Gastrocnemius medialis (tissue), 4 donors: Measurements from ENCODE around the gene CAMSAP1. TPM values are rescaled to one million over a fixed set of nuclear protein-coding genes. Genes with fewer than 3 reads are reported as not detected.

Experiments
- ATAC-seq, 2 donors: fragments of 150-250 bp; one replicate each; pipeline ENCODE4 v1.9.1; 2016
- DNase-seq, 2 donors: peaks; one replicate each; pipeline ENCODE4 v3.0.0-alpha.2; 2019
- H3K27ac ChIP-seq, 4 donors: fragments of 200-600 bp; sonication (generic); 1 replicate in 1 of 4; 2 replicates in 3 of 4; pipeline ENCODE4 v1.5.1; 2016 to 2018; ENCODE audit warnings: mild to moderate bottlenecking in 2 of 4, moderate library complexity in 1 of 4
- H3K27me3 ChIP-seq, 3 donors: fragments of 200-600 bp; sonication (generic) in 2 of 3; 1 replicate in 1 of 3; 2 replicates in 2 of 3; pipeline versions ENCODE4 v1.5.1 to v1.6.0; 2016 to 2019; ENCODE audit warnings: mild to moderate bottlenecking in 1 of 3, moderate library complexity in 1 of 3
- H3K36me3 ChIP-seq, 2 donors: fragments of 200-600 bp; sonication (generic) in 1 of 2; one replicate each; pipeline ENCODE4 v1.5.1; 2017 to 2018
- H3K4me1 ChIP-seq, 2 donors: fragments of 200-600 bp; sonication (generic) in 1 of 2; one replicate each; pipeline ENCODE4 v1.5.1; 2016 to 2017; ENCODE audit warnings: mild to moderate bottlenecking in 2 of 2
- H3K4me3 ChIP-seq, 4 donors: fragments of 200-600 bp; sonication (generic) in 3 of 4; 1 replicate in 1 of 4; 2 replicates in 3 of 4; pipeline ENCODE4 v1.5.1; 2016 to 2019; ENCODE audit warnings: mild to moderate bottlenecking in 2 of 4
- H3K9me3 ChIP-seq, 3 donors: fragments of 200-600 bp; sonication (generic) in 2 of 3; 1 replicate in 1 of 3; 2 replicates in 2 of 3; pipeline ENCODE4 v1.5.1; 2016 to 2019
- POLR2A ChIP-seq, 2 donors: fragments of 450-650 bp; IDR thresholded peaks; one replicate each; pipeline ENCODE4 v1.6.1; 2017; ENCODE audit warnings: antibody characterized with exemption in 2 of 2, mild to moderate bottlenecking in 2 of 2, moderate library complexity in 2 of 2
- in situ Hi-C, 4 donors: fragments of 200-750 bp; cut with MboI; loops; one replicate each; pipeline versions ENCODE4 v1.15.0 to v1.8.0; 2017; ENCODE audit warnings: low sequenced_read_pairs in 4 of 4
- intact Hi-C: fragments of 100-400 bp; cut with DNase I; formaldehyde crosslinking; loops from one replicate; pipeline ENCODE4 v1.15.1; 2023; ENCODE audit warnings: low total_unique reads
- total RNA-seq, 4 donors: library from RNA; depleted of rRNA; stranded (reverse); fragments of >200 nt; gene quantifications; one replicate each; pipeline versions ENCODE4 v1.1.0 to v1.2.3, GENCODE V29; 2016
- TF ChIP-seq, protein P1 (sequence below), 5 experiments: fragments of 450-650 bp in 3 of 5; fragments of 200-600 bp in 2 of 5; sonication (generic) in 2 of 5; IDR thresholded peaks in 4 of 5; conservative IDR thresholded peaks in 1 of 5; 1 replicate in 4 of 5; 2 replicates in 1 of 5; pipeline ENCODE4 v1.5.1; 2016 to 2019; ENCODE audit warnings: antibody characterized with exemption in 5 of 5, mild to moderate bottlenecking in 3 of 5, moderate library complexity in 3 of 5

CAMSAP1 gene
- total RNA-seq, 4 donors from 2014 or later = 54.8 to 94.9 (median 82.9) TPM

DNA sequence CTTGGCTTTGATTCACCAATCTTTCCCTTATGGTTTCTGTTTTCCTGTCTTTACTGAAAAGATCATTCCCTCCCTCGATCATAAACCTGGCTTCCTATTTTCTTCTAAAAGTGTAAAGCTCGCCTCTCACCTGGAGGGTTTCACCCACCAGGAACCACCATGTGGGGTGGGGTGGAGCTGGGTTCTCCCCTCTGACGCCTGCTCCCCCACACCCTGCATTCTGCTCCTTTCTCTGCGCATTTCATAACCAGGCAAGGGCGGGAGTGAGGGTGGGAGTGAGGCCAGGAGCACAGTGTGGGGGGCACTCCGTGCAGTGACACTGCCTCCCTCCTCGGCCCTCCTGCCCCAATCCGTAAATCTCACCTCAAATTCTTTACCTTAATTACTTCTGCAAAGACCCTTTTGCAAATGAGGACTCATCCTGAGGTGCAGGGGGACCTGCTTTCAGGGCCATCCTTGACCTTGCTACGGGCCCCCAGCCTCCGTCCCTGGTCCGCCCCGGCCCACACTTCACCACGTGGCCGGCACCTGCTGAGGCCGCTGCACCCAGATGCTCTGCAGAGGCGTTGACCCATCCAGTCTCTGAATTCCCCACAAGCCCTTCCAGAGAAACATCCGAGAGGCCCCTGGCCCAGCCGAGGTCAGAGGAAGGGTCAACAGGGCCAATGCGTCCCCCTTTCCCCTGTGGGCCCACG is 146.0 kb downstream of the CAMSAP1 start:
- intact Hi-C loops (no loop called here), in situ Hi-C loops (no loop called here)
- no peaks in the 10 kb centered on the region for H3K36me3 ChIP-seq
- H3K27ac ChIP-seq = no peak overlapping the region
- H3K27me3 ChIP-seq = no peaks in the 10 kb centered on the region
- peaks cover 9 to 11% of the 10 kb centered on the region in 2 donors for H3K4me1 ChIP-seq
- ATAC-seq (no peak), DNase-seq (no peak)
- TF ChIP-seq, protein P1, sequence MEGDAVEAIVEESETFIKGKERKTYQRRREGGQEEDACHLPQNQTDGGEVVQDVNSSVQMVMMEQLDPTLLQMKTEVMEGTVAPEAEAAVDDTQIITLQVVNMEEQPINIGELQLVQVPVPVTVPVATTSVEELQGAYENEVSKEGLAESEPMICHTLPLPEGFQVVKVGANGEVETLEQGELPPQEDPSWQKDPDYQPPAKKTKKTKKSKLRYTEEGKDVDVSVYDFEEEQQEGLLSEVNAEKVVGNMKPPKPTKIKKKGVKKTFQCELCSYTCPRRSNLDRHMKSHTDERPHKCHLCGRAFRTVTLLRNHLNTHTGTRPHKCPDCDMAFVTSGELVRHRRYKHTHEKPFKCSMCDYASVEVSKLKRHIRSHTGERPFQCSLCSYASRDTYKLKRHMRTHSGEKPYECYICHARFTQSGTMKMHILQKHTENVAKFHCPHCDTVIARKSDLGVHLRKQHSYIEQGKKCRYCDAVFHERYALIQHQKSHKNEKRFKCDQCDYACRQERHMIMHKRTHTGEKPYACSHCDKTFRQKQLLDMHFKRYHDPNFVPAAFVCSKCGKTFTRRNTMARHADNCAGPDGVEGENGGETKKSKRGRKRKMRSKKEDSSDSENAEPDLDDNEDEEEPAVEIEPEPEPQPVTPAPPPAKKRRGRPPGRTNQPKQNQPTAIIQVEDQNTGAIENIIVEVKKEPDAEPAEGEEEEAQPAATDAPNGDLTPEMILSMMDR (IDR thresholded peaks at IDR 0.05 in 4 of 5, conservative IDR thresholded peaks at IDR 0.05 in 1 of 5) = no peak
- TF ChIP-seq POLR2A (IDR thresholded peaks at IDR 0.05) = no peak
- H3K4me3 ChIP-seq = no peak overlapping the region
- no peaks in the 10 kb centered on the region for H3K9me3 ChIP-seq

DNA sequence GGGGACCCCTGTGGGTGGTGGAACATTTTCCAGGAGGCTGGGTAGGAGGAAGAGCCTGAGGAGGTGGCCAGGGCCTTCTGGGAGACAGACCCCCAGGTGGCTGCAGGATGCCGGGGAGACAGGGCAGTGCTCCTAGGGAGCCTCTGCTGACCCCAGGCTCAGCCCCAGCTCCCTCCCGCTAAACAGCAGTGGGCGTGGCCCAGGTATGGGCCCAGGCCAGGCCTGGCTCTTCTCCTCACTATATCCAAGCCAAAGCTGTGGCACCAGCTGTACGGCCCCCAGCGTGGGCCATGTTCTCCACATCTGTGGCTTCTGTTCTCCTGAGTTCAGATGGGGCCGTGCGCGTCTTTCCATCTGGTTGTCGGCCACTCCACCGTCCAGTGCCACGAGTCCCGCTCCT is 146.9 kb downstream of the CAMSAP1 start:
- no peak for ATAC-seq
- no peak overlapping the region for H3K4me3 ChIP-seq
- intact Hi-C loops = no loop called here
- H3K27ac ChIP-seq = no peak overlapping the region
- no peaks in the 10 kb centered on the region for H3K27me3 ChIP-seq
- in situ Hi-C loops = no loop called here
- H3K4me1 ChIP-seq = peaks cover 9 to 11% of the 10 kb centered on the region in 2 donors
- no peaks in the 10 kb centered on the region for H3K9me3 ChIP-seq
- no peak for DNase-seq
- TF ChIP-seq POLR2A (IDR thresholded peaks at IDR 0.05) = no peak
- no peaks in the 10 kb centered on the region for H3K36me3 ChIP-seq

DNA sequence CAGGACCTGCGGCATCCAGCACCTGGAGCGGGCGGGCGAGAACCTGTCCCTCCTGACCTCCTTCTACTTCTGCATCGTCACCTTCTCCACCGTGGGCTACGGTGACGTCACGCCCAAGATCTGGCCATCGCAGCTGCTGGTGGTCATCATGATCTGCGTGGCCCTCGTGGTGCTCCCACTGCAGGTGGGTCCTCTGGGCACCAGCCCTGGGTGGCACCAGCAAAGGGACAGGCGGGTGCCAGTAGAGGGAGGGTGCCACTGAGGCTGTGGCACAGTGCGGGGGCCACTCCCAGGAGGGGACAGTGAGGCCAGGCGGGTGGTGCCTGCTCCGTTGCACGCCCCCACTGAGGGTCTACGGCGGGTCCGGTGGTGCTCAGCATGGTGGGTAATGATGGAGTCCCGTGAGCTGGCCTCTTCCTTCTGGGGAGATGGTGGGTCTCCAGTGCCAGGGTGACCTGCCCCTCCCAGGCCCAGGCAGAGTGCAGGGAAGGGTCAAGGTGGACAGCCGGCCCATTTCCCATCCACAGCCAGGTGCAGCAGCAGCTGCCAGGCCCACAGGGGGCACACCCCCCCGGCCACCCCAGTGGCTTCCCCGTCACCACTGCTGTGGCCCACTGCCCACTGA is 147.6 kb downstream of the CAMSAP1 start:
- Histone ChIP-seq H3K4me1 (peaks cover 9 to 11% of the 10 kb centered on the region in 2 donors), H3K36me3 (no peaks in the 10 kb centered on the region), H3K9me3 (no peaks in the 10 kb centered on the region), H3K27me3 (no peaks in the 10 kb centered on the region), H3K4me3 (no peak overlapping the region), H3K27ac (no peak overlapping the region)
- DNase-seq (no peak), ATAC-seq (no peak)
- TF ChIP-seq POLR2A (IDR thresholded peaks at IDR 0.05) = no peak
- TF ChIP-seq, protein P1 (IDR thresholded peaks at IDR 0.05 in 4 of 5, conservative IDR thresholded peaks at IDR 0.05 in 1 of 5) = no peak
- intact Hi-C loops (no loop called here), in situ Hi-C loops (no loop called here)

DNA sequence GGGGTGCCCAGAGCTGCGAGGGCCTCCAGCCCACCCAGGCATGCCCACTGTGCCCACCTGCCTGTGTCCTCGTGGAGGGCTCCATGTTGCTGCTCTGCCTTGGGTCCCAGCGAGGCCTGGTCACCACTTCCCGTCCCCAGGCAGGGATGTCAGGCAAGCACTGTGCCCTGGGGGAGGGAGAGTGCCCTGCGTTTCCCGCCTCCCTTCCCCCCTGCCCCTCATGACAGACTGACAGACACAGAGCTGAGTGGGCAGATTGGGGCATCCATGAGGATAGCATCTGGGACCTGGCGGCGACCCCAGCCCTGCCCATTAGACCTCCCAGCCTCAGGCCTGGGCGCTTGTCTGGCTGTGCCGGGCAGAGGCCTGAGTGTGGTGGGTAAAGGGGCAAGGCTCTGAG is 148.5 kb downstream of the CAMSAP1 start:
- Histone ChIP-seq H3K36me3 (no peaks in the 10 kb centered on the region), H3K27ac (no peak overlapping the region), H3K4me1 (peaks cover 9 to 11% of the 10 kb centered on the region in 2 donors), H3K4me3 (no peak overlapping the region), H3K27me3 (no peaks in the 10 kb centered on the region), H3K9me3 (no peaks in the 10 kb centered on the region)
- intact Hi-C loops (no loop called here), in situ Hi-C loops (no loop called here)
- DNase-seq = no peak
- no peak for TF ChIP-seq POLR2A (IDR thresholded peaks at IDR 0.05)
- TF ChIP-seq, protein P1 (IDR thresholded peaks at IDR 0.05 in 4 of 5, conservative IDR thresholded peaks at IDR 0.05 in 1 of 5) = no peak
- no peak for ATAC-seq

Other genes starting within 250 kb of the CAMSAP1 start
- gene LCN9, start 244.2 kb downstream of the CAMSAP1 start, total RNA-seq = not detected
- not detected for gene SOHLH1, start 208.1 kb downstream of the CAMSAP1 start, total RNA-seq
- gene KCNT1, start 205.4 kb downstream of the CAMSAP1 start, total RNA-seq = 1 to 10 TPM; 2.3 to 8.7 (median 5.3) TPM
- gene UBAC1, start 53.8 kb upstream of the CAMSAP1 start, total RNA-seq = 100 to 1,000 TPM; 218 to 263 (median 248) TPM
- gene NACC2, start 187.7 kb upstream of the CAMSAP1 start, total RNA-seq = 10 to 100 TPM; 26.0 to 51.7 (median 43.5) TPM
- gene TMEM250, start 211.3 kb upstream of the CAMSAP1 start, total RNA-seq = 10 to 100 TPM; 25.7 to 46.9 (median 41.5) TPM